GM23338 (cell line): ENCODE results near the gene BHLHE23. TPM values are rescaled to one million over a fixed set of nuclear protein-coding genes. Genes with fewer than 3 reads are reported as not detected.

Experiments used
- ATAC-seq: fragments of 200-7000 bp; cut with Tn5 transposase; 3 replicates; pipeline ENCODE4 v1.9.1; 2020
- DNase-seq: peaks from one replicate; pipeline ENCODE4 v3.0.0-alpha.2; 2015; ENCODE audit warnings: low spot score
- H2AFZ ChIP-seq: fragments of 200-600 bp; sonication (generic); 2 replicates; pipeline ENCODE4 v1.8.0; 2016; ENCODE audit warnings: antibody characterized with exemption, mild to moderate bottlenecking, moderate library complexity
- H3F3A ChIP-seq: fragments of 200-600 bp; sonication (generic); replicated peaks from 2 replicates; pipeline ENCODE4 v1.8.0; 2017; ENCODE audit warnings: antibody characterized with exemption, mixed run types, low read depth
- H3K27ac ChIP-seq: fragments of 200-600 bp; sonication (generic); 2 replicates; pipeline ENCODE4 v1.6.1; 2016; ENCODE audit warnings: low read depth
- H3K27me3 ChIP-seq: fragments of 200-600 bp; sonication (generic); 2 replicates; pipeline ENCODE4 v1.8.0; 2016; ENCODE audit warnings: mild to moderate bottlenecking, mixed run types, moderate library complexity; ENCODE audit not compliant: insufficient read depth
- H3K36me3 ChIP-seq: fragments of 200-600 bp; sonication (generic); 2 replicates; pipeline ENCODE4 v1.8.0; 2016; ENCODE audit warnings: mild to moderate bottlenecking; ENCODE audit not compliant: insufficient read depth
- H3K4me1 ChIP-seq: fragments of 200-600 bp; sonication (generic); 2 replicates; pipeline ENCODE4 v1.8.0; 2016; ENCODE audit warnings: mild to moderate bottlenecking, moderate library complexity; ENCODE audit not compliant: insufficient read depth
- H3K4me2 ChIP-seq: fragments of 200-600 bp; sonication (generic); 2 replicates; pipeline ENCODE4 v1.7.1; 2017; ENCODE audit warnings: mixed run types
- H3K4me3 ChIP-seq: fragments of 200-600 bp; sonication (generic); 2 replicates; pipeline ENCODE4 v1.6.1; 2016; ENCODE audit warnings: mixed run types
- H3K79me2 ChIP-seq: fragments of 200-600 bp; sonication (generic); replicated peaks from 2 replicates; pipeline ENCODE4 v1.8.0; 2017; ENCODE audit warnings: mild to moderate bottlenecking; ENCODE audit not compliant: insufficient read depth
- H3K9me2 ChIP-seq: fragments of 200-600 bp; sonication (generic); 2 replicates; pipeline ENCODE4 v1.8.0; 2017; ENCODE audit not compliant: insufficient read depth
- H4K20me1 ChIP-seq: fragments of 200-600 bp; sonication (generic); replicated peaks from 2 replicates; pipeline ENCODE4 v1.8.0; 2017; ENCODE audit warnings: mild to moderate bottlenecking; ENCODE audit not compliant: insufficient read depth
- H3K27ac Mint-ChIP-seq: 2 replicates; pipeline ENCODE4 v1.8.0; 2020; ENCODE audit warnings: inconsistent platforms, mild to moderate bottlenecking, moderate library complexity, mixed read lengths
- H3K27me3 Mint-ChIP-seq: 3 replicates; pipeline ENCODE4 v1.8.0; 2022; ENCODE audit warnings: low read depth, mild to moderate bottlenecking, moderate library complexity, mixed read lengths, inconsistent platforms; ENCODE audit not compliant: insufficient read depth, poor library complexity
- H3K36me3 Mint-ChIP-seq: 3 replicates; pipeline ENCODE4 v1.8.0; 2021; ENCODE audit warnings: low read depth, mild to moderate bottlenecking, inconsistent platforms, moderate library complexity, mixed read lengths
- H3K4me1 Mint-ChIP-seq: 3 replicates; pipeline ENCODE4 v1.8.0; 2020; ENCODE audit warnings: mild to moderate bottlenecking, inconsistent platforms, mixed read lengths
- H3K4me3 Mint-ChIP-seq: 3 replicates; pipeline ENCODE4 v1.8.0; 2021; ENCODE audit warnings: moderate library complexity, mild to moderate bottlenecking, inconsistent platforms, mixed read lengths
- H3K9me3 Mint-ChIP-seq: 3 replicates; pipeline ENCODE4 v1.8.0; 2020; ENCODE audit warnings: moderate library complexity, mild to moderate bottlenecking, inconsistent platforms, mixed read lengths
- CREB1 ChIP-seq: fragments of 250-450 bp; sonication (Bioruptor Pico); IDR thresholded peaks from 2 replicates; pipeline ENCODE4 v1.5.0; 2020; ENCODE audit warnings: low read depth, mild to moderate bottlenecking, moderate library complexity
- ETS1 ChIP-seq: IDR thresholded peaks from 2 replicates; pipeline ENCODE4 v1.6.1; 2016; ENCODE audit warnings: antibody characterized with exemption
- EZH2 ChIP-seq: fragments of 200-600 bp; sonication (generic); IDR thresholded peaks from one replicate; pipeline ENCODE4 v1.8.0; 2017; ENCODE audit warnings: antibody characterized with exemption, mild to moderate bottlenecking, low read depth; ENCODE audit not compliant: unreplicated experiment
- EZH2phosphoT487 ChIP-seq: fragments of 200-600 bp; sonication (generic); IDR thresholded peaks from one replicate; pipeline ENCODE4 v1.8.1; 2018; ENCODE audit warnings: antibody characterized with exemption; ENCODE audit not compliant: unreplicated experiment
- JUNB ChIP-seq: IDR thresholded peaks from one replicate; pipeline ENCODE4 v1.6.1; 2016; ENCODE audit warnings: antibody characterized with exemption; ENCODE audit not compliant: unreplicated experiment
- NANOG ChIP-seq: IDR thresholded peaks from 2 replicates; pipeline ENCODE4 v1.6.1; 2016; ENCODE audit warnings: antibody characterized with exemption, borderline replicate concordance
- POLR2AphosphoS5 ChIP-seq: IDR thresholded peaks from 2 replicates; pipeline ENCODE4 v1.6.1; 2016; ENCODE audit warnings: antibody characterized with exemption, low read depth
- REST ChIP-seq: IDR thresholded peaks from one replicate; pipeline ENCODE4 v1.6.1; 2018; ENCODE audit warnings: antibody characterized with exemption; ENCODE audit not compliant: unreplicated experiment
- STAT1 ChIP-seq: IDR thresholded peaks from one replicate; pipeline ENCODE4 v1.6.1; 2016; ENCODE audit warnings: antibody characterized with exemption; ENCODE audit not compliant: unreplicated experiment
- ZNF114 ChIP-seq: fragments of 250-450 bp; sonication (Bioruptor Pico); IDR thresholded peaks from 2 replicates; pipeline ENCODE4 v1.5.0; 2020; ENCODE audit warnings: mild to moderate bottlenecking, moderate library complexity
- ZNF331 ChIP-seq: fragments of 250-450 bp; sonication (Bioruptor Pico); IDR thresholded peaks from 2 replicates; pipeline ENCODE4 v1.5.0; 2020; ENCODE audit warnings: low read depth, mild to moderate bottlenecking, moderate library complexity
- polyA plus RNA-seq: library from polyadenylated mRNA; unstranded; fragments of >200 nt; fragmentation: Nextera tagmentation; extraction: Ambion mirVana; gene quantifications from 2 replicates; pipeline ENCODE4 v1.2.1, GENCODE V29; 2016
- total RNA-seq: library from RNA; depleted of rRNA; stranded (reverse); fragments of >200 nt; shearing (Covaris generic); gene quantifications from 2 replicates; pipeline ENCODE4 v1.2.3, GENCODE V29; 2014
- TF ChIP-seq, protein P1 (sequence below): fragments of 250-450 bp; sonication (Bioruptor Pico); IDR thresholded peaks from 2 replicates; pipeline ENCODE4 v1.5.0; 2020; ENCODE audit warnings: mild to moderate bottlenecking, moderate library complexity
- TF ChIP-seq, protein P2 (sequence below), 2 experiments: fragments of 200-600 bp in 1 of 2; sonication (generic) in 1 of 2; conservative IDR thresholded peaks; 2 replicates each; pipeline versions ENCODE4 v1.5.1 to v1.6.1; 2016 to 2017; ENCODE audit warnings: antibody characterized with exemption in 2 of 2, low read depth in 2 of 2, mild to moderate bottlenecking in 2 of 2, moderate library complexity in 1 of 2

BHLHE23 gene
- total and polyA plus RNA-seq, 2 experiments from 2014 or later, result 0.52 to 5.0 TPM

- H3K27me3 Mint-ChIP-seq, result peaks cover 17% of the 10 kb centered on the region
Measured at GRCh38 chr20:62980380-62980960, 26.3 kb downstream of the BHLHE23 start.

More at GRCh38 chr20:62980380-62980960, 26.3 kb downstream of the BHLHE23 start:
- Histone ChIP-seq H2AFZ (no peak overlapping the region), H3K4me2 (no peak overlapping the region), H3K4me1 (peaks cover 37% of the 10 kb centered on the region), H3K79me2 (no peaks in the 10 kb centered on the region), H3K27me3 (no peaks in the 10 kb centered on the region), H3K36me3 (no peaks in the 10 kb centered on the region), H3K4me3 (no peak overlapping the region), H3K9me2 (no peaks in the 10 kb centered on the region), H3F3A (0 out of 2 replicates have a peak, but pooled peaks cover 5% of the 10 kb centered on the region), H3K27ac (no peak overlapping the region), H4K20me1 (no peaks in the 10 kb centered on the region)
- no peaks in the 10 kb centered on the region for H3K36me3 Mint-ChIP-seq
- no peak overlapping the region for H3K4me3 Mint-ChIP-seq
- DNase-seq, result no peak
- TF ChIP-seq ZNF331 (CRISPR knock-in tag) (no peak), ETS1 (no peak), POLR2AphosphoS5 (no peak), REST (no peak), EZH2 (no peak), ZNF114 (CRISPR knock-in tag) (no peak), NANOG (no peak), CREB1 (CRISPR knock-in tag) (no peak), JUNB (no peak), EZH2phosphoT487 (no peak), STAT1 (no peak)
- TF ChIP-seq, protein P1, sequence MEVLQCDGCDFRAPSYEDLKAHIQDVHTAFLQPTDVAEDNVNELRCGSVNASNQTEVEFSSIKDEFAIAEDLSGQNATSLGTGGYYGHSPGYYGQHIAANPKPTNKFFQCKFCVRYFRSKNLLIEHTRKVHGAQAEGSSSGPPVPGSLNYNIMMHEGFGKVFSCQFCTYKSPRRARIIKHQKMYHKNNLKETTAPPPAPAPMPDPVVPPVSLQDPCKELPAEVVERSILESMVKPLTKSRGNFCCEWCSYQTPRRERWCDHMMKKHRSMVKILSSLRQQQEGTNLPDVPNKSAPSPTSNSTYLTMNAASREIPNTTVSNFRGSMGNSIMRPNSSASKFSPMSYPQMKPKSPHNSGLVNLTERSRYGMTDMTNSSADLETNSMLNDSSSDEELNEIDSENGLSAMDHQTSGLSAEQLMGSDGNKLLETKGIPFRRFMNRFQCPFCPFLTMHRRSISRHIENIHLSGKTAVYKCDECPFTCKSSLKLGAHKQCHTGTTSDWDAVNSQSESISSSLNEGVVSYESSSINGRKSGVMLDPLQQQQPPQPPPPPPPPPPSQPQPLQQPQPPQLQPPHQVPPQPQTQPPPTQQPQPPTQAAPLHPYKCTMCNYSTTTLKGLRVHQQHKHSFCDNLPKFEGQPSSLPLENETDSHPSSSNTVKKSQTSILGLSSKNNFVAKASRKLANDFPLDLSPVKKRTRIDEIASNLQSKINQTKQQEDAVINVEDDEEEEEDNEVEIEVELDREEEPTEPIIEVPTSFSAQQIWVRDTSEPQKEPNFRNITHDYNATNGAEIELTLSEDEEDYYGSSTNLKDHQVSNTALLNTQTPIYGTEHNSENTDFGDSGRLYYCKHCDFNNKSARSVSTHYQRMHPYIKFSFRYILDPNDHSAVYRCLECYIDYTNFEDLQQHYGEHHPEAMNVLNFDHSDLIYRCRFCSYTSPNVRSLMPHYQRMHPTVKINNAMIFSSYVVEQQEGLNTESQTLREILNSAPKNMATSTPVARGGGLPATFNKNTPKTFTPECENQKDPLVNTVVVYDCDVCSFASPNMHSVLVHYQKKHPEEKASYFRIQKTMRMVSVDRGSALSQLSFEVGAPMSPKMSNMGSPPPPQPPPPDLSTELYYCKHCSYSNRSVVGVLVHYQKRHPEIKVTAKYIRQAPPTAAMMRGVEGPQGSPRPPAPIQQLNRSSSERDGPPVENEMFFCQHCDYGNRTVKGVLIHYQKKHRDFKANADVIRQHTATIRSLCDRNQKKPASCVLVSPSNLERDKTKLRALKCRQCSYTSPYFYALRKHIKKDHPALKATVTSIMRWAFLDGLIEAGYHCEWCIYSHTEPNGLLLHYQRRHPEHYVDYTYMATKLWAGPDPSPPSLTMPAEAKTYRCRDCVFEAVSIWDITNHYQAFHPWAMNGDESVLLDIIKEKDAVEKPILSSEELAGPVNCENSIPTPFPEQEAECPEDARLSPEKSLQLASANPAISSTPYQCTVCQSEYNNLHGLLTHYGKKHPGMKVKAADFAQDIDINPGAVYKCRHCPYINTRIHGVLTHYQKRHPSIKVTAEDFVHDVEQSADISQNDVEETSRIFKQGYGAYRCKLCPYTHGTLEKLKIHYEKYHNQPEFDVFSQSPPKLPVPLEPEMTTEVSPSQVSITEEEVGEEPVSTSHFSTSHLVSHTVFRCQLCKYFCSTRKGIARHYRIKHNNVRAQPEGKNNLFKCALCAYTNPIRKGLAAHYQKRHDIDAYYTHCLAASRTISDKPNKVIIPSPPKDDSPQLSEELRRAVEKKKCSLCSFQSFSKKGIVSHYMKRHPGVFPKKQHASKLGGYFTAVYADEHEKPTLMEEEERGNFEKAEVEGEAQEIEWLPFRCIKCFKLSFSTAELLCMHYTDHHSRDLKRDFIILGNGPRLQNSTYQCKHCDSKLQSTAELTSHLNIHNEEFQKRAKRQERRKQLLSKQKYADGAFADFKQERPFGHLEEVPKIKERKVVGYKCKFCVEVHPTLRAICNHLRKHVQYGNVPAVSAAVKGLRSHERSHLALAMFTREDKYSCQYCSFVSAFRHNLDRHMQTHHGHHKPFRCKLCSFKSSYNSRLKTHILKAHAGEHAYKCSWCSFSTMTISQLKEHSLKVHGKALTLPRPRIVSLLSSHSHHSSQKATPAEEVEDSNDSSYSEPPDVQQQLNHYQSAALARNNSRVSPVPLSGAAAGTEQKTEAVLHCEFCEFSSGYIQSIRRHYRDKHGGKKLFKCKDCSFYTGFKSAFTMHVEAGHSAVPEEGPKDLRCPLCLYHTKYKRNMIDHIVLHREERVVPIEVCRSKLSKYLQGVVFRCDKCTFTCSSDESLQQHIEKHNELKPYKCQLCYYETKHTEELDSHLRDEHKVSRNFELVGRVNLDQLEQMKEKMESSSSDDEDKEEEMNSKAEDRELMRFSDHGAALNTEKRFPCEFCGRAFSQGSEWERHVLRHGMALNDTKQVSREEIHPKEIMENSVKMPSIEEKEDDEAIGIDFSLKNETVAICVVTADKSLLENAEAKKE, result no peak
- TF ChIP-seq, protein P2, sequence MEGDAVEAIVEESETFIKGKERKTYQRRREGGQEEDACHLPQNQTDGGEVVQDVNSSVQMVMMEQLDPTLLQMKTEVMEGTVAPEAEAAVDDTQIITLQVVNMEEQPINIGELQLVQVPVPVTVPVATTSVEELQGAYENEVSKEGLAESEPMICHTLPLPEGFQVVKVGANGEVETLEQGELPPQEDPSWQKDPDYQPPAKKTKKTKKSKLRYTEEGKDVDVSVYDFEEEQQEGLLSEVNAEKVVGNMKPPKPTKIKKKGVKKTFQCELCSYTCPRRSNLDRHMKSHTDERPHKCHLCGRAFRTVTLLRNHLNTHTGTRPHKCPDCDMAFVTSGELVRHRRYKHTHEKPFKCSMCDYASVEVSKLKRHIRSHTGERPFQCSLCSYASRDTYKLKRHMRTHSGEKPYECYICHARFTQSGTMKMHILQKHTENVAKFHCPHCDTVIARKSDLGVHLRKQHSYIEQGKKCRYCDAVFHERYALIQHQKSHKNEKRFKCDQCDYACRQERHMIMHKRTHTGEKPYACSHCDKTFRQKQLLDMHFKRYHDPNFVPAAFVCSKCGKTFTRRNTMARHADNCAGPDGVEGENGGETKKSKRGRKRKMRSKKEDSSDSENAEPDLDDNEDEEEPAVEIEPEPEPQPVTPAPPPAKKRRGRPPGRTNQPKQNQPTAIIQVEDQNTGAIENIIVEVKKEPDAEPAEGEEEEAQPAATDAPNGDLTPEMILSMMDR (conservative IDR thresholded peaks at IDR 0.05; ENCODE audit: low read depth in 2 of 2), result no peak
- H3K27ac Mint-ChIP-seq, result no peak overlapping the region
- no peak for ATAC-seq
- H3K9me3 Mint-ChIP-seq, result no peaks in the 10 kb centered on the region
- H3K4me1 Mint-ChIP-seq, result peaks cover 47% of the 10 kb centered on the region
